Thoracic aorta (tissue), 2 donors: ENCODE measurements around the gene KLRC4. TPM values are rescaled to one million over a fixed set of nuclear protein-coding genes. Genes with fewer than 3 reads are reported as not detected.
"Not testable (repeated sequence)": the region's sequence is repeated elsewhere in the genome, so short reads cannot be mapped to it uniquely, and the experiment has no call there.

Experiments used
- ATAC-seq: fragments of 150-250 bp; one replicate; pipeline ENCODE4 v1.8.0; 2017; ENCODE audit warnings: low read depth; ENCODE audit not compliant: insufficient number of reproducible peaks, low FRiP score
- DNase-seq: peaks from one replicate; pipeline ENCODE4 v3.0.0-alpha.2; 2020; ENCODE audit warnings: low spot score
- H3K27ac ChIP-seq, 2 donors: fragments of 200-600 bp; sonication (generic); 1 replicate in 1 of 2; 2 replicates in 1 of 2; pipeline ENCODE4 v1.5.1; 2016; ENCODE audit warnings: mild to moderate bottlenecking in 2 of 2, moderate library complexity in 2 of 2
- H3K27me3 ChIP-seq: fragments of 200-600 bp; sonication (generic); replicated peaks from 2 replicates; pipeline ENCODE4 v1.6.0; 2016; ENCODE audit warnings: mild to moderate bottlenecking; ENCODE audit not compliant: insufficient read depth
- H3K36me3 ChIP-seq: fragments of 200-600 bp; sonication (generic); one replicate; pipeline ENCODE4 v1.5.1; 2016
- H3K4me1 ChIP-seq, 2 donors: fragments of 200-600 bp; sonication (generic); 1 replicate in 1 of 2; 2 replicates in 1 of 2; pipeline versions ENCODE4 v1.5.1 to v1.6.0; 2016; ENCODE audit warnings: low read depth in 2 of 2, mild to moderate bottlenecking in 1 of 2; ENCODE audit not compliant: control insufficient read depth in 1 of 2
- H3K4me3 ChIP-seq: fragments of 200-600 bp; sonication (generic); 2 replicates; pipeline ENCODE4 v1.5.1; 2016; ENCODE audit warnings: mild to moderate bottlenecking
- H3K9me3 ChIP-seq: fragments of 200-600 bp; sonication (generic); 2 replicates; pipeline ENCODE4 v1.5.1; 2016
- CTCF ChIP-seq: fragments of 200-600 bp; sonication (generic); IDR thresholded peaks from one replicate; pipeline ENCODE4 v1.5.1; 2019; ENCODE audit warnings: antibody characterized with exemption
- total RNA-seq, 2 donors: library from RNA; depleted of rRNA; stranded (reverse); fragments of >200 nt; gene quantifications; one replicate each; pipeline versions ENCODE4 v1.1.0 to v1.2.3, GENCODE V29; 2016

The KLRC4 gene
- total RNA-seq, 2 donors from 2014 or later, result 0.54 to 4.2 TPM

- ATAC-seq, result no peak
- Histone ChIP-seq H3K9me3 (no peaks in the 10 kb centered on the region), H3K4me3 (no peak overlapping the region), H3K36me3 (no peaks in the 10 kb centered on the region), H3K27ac (no peak overlapping the region), H3K27me3 (no peaks in the 10 kb centered on the region), H3K4me1 (no peaks in the 10 kb centered on the region)
- DNase-seq, result no peak
- TF ChIP-seq CTCF, result no peak
Measured at GRCh38 chr12:10385166-10385613, 24.4 kb downstream of the KLRC4 start.

GRCh38 chr12:10384191-10384590, 25.4 kb downstream of the KLRC4 start:
- DNase-seq (no peak), ATAC-seq (no peak)

GRCh38 chr12:10381928-10382628, 27.5 kb downstream of the KLRC4 start:
- Histone ChIP-seq H3K27me3 (no peaks in the 10 kb centered on the region), H3K36me3 (no peaks in the 10 kb centered on the region), H3K4me3 (no peak overlapping the region), H3K9me3 (no peaks in the 10 kb centered on the region), H3K4me1 (no peaks in the 10 kb centered on the region), H3K27ac (no peak overlapping the region)
- DNase-seq (no peak), ATAC-seq (no peak)
- TF ChIP-seq CTCF, result no peak

More at GRCh38 chr12:10384191-10384590, 25.4 kb downstream of the KLRC4 start:
- Histone ChIP-seq H3K27ac (no peak overlapping the region), H3K27me3 (no peaks in the 10 kb centered on the region), H3K4me3 (no peak overlapping the region), H3K4me1 (no peaks in the 10 kb centered on the region), H3K36me3 (no peaks in the 10 kb centered on the region), H3K9me3 (no peaks in the 10 kb centered on the region)
- TF ChIP-seq CTCF, result no peak

GRCh38 chr12:10378737-10379136, 30.8 kb downstream of the KLRC4 start:
- ATAC-seq, H3K27me3 ChIP-seq, H3K4me1 ChIP-seq, H3K9me3 ChIP-seq, H3K27ac ChIP-seq, H3K36me3 ChIP-seq, H3K4me3 ChIP-seq, DNase-seq: not testable (repeated sequence)

- TF ChIP-seq CTCF, result no peak
- Histone ChIP-seq H3K4me3 (no peak overlapping the region), H3K27me3 (no peaks in the 10 kb centered on the region), H3K27ac (no peak overlapping the region), H3K4me1 (no peaks in the 10 kb centered on the region), H3K36me3 (no peaks in the 10 kb centered on the region), H3K9me3 (no peaks in the 10 kb centered on the region)
- ATAC-seq, result no peak
- DNase-seq, result no peak
Measured at GRCh38 chr12:10374624-10375018, 34.9 kb downstream of the KLRC4 start.

GRCh38 chr12:10372559-10372958, 37.0 kb downstream of the KLRC4 start:
- no peaks in the 10 kb centered on the region for H3K4me1 ChIP-seq
- no peak overlapping the region for H3K27ac ChIP-seq
- no peak for TF ChIP-seq CTCF
- no peak overlapping the region for H3K4me3 ChIP-seq
- no peaks in the 10 kb centered on the region for H3K27me3 ChIP-seq
- H3K36me3 ChIP-seq, result no peaks in the 10 kb centered on the region
- DNase-seq, result no peak
- no peaks in the 10 kb centered on the region for H3K9me3 ChIP-seq
- ATAC-seq, result no peak

GRCh38 chr12:10371893-10372535, 37.5 kb downstream of the KLRC4 start:
- H3K4me3 ChIP-seq, ATAC-seq, H3K27me3 ChIP-seq, H3K36me3 ChIP-seq, H3K4me1 ChIP-seq, DNase-seq, H3K9me3 ChIP-seq, H3K27ac ChIP-seq: not testable (repeated sequence)
